A673 (cell line): ENCODE data around the gene ZNF462.

Source experiments
- EZH2 ChIP-seq: fragments of 200-600 bp; sonication (generic); IDR thresholded peaks from 2 replicates; pipeline ENCODE4 v1.6.1; 2017; ENCODE audit warnings: borderline replicate concordance, low read depth, mild to moderate bottlenecking, mixed read lengths, antibody characterized with exemption, low read length; ENCODE audit not compliant: poor library complexity, severe bottlenecking
- TF ChIP-seq, protein P1 (sequence below): fragments of 300-800, 200-600 bp; sonication (generic); conservative IDR thresholded peaks from 2 replicates; pipeline ENCODE4 v1.5.1; 2017; ENCODE audit warnings: low read depth, mild to moderate bottlenecking, antibody characterized with exemption, low read length, moderate library complexity, mixed read lengths

- TF ChIP-seq, protein P1, sequence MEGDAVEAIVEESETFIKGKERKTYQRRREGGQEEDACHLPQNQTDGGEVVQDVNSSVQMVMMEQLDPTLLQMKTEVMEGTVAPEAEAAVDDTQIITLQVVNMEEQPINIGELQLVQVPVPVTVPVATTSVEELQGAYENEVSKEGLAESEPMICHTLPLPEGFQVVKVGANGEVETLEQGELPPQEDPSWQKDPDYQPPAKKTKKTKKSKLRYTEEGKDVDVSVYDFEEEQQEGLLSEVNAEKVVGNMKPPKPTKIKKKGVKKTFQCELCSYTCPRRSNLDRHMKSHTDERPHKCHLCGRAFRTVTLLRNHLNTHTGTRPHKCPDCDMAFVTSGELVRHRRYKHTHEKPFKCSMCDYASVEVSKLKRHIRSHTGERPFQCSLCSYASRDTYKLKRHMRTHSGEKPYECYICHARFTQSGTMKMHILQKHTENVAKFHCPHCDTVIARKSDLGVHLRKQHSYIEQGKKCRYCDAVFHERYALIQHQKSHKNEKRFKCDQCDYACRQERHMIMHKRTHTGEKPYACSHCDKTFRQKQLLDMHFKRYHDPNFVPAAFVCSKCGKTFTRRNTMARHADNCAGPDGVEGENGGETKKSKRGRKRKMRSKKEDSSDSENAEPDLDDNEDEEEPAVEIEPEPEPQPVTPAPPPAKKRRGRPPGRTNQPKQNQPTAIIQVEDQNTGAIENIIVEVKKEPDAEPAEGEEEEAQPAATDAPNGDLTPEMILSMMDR, result no peak
- no peak for TF ChIP-seq EZH2
Observed at GRCh38 chr9:106947106-106947900, 84.3 kb downstream of the ZNF462 start.
